H9 (cell line): ENCODE measurements around the gene CFDP1. TPM values are rescaled to one million over a fixed set of nuclear protein-coding genes. Genes with fewer than 3 reads are reported as not detected.

Source experiments
- DNase-seq: peaks from one replicate; pipeline ENCODE4 v3.0.0-alpha.2; 2017
- H2AFZ ChIP-seq: one replicate; pipeline ENCODE4 v1.6.1; 2013; ENCODE audit warnings: mild to moderate bottlenecking, low read length, control low read depth, moderate library complexity
- H2AK5ac ChIP-seq: 2 replicates; pipeline ENCODE4 v1.6.1; 2013; ENCODE audit warnings: low read length, control low read depth, mixed read lengths; ENCODE audit not compliant: insufficient read length
- H2BK120ac ChIP-seq: one replicate; pipeline ENCODE4 v1.6.1; 2013; ENCODE audit warnings: low read depth, mild to moderate bottlenecking, low read length, control low read depth, inconsistent platforms; ENCODE audit not compliant: poor library complexity, severe bottlenecking
- H2BK12ac ChIP-seq: 2 replicates; pipeline ENCODE4 v1.6.1; 2013; ENCODE audit warnings: low read length, control low read depth, mixed read lengths, low read depth; ENCODE audit not compliant: insufficient read length
- H2BK15ac ChIP-seq: 2 replicates; pipeline ENCODE4 v1.6.1; 2013; ENCODE audit warnings: low read depth, low read length, control low read depth
- H2BK20ac ChIP-seq: one replicate; pipeline ENCODE4 v1.6.1; 2013; ENCODE audit warnings: low read depth, mild to moderate bottlenecking, low read length, control low read depth, inconsistent platforms; ENCODE audit not compliant: poor library complexity, severe bottlenecking
- H2BK5ac ChIP-seq: 2 replicates; pipeline ENCODE4 v1.6.1; 2013; ENCODE audit warnings: low read length, control low read depth, mixed read lengths; ENCODE audit not compliant: insufficient read length
- H3K14ac ChIP-seq: 2 replicates; pipeline ENCODE4 v1.6.1; 2013; ENCODE audit warnings: low read length, control low read depth; ENCODE audit not compliant: insufficient read depth
- H3K18ac ChIP-seq: 2 replicates; pipeline ENCODE4 v1.6.1; 2013; ENCODE audit warnings: low read depth, mild to moderate bottlenecking, mixed read lengths, low read length, control low read depth; ENCODE audit not compliant: insufficient read length
- H3K23ac ChIP-seq: 2 replicates; pipeline ENCODE4 v1.6.1; 2013; ENCODE audit warnings: low read length, control low read depth, mixed read lengths, low read depth; ENCODE audit not compliant: insufficient read length
- H3K23me2 ChIP-seq: 2 replicates; pipeline ENCODE4 v1.6.1; 2013; ENCODE audit warnings: low read depth, mild to moderate bottlenecking, mixed read lengths, low read length, control low read depth; ENCODE audit not compliant: insufficient read length, poor library complexity, severe bottlenecking
- H3K27ac ChIP-seq: 2 replicates; pipeline ENCODE4 v1.5.1; 2013; ENCODE audit warnings: low read length, control low read depth, mixed read lengths, low read depth; ENCODE audit not compliant: insufficient read length
- H3K27me3 ChIP-seq: 2 replicates; pipeline ENCODE4 v1.6.1; 2013; ENCODE audit warnings: low read length, control low read depth, inconsistent platforms; ENCODE audit not compliant: insufficient read depth
- H3K4ac ChIP-seq: 2 replicates; pipeline ENCODE4 v1.6.1; 2013; ENCODE audit warnings: low read depth, mild to moderate bottlenecking, control low read depth, inconsistent platforms, low read length, moderate library complexity
- H3K4me1 ChIP-seq: 2 replicates; pipeline ENCODE4 v1.6.1; 2013; ENCODE audit warnings: low read length, control low read depth, inconsistent platforms; ENCODE audit not compliant: insufficient read depth
- H3K4me2 ChIP-seq: 2 replicates; pipeline ENCODE4 v1.6.1; 2013; ENCODE audit warnings: low read length, control low read depth, mixed read lengths; ENCODE audit not compliant: insufficient read length, insufficient read depth
- H3K56ac ChIP-seq: 2 replicates; pipeline ENCODE4 v1.6.1; 2013; ENCODE audit warnings: low read depth, mild to moderate bottlenecking, mixed read lengths, low read length, control low read depth; ENCODE audit not compliant: insufficient read length
- H3K79me1 ChIP-seq: 2 replicates; pipeline ENCODE4 v1.6.1; 2013; ENCODE audit warnings: low read depth, mild to moderate bottlenecking, moderate library complexity, low read length, control low read depth, inconsistent platforms; ENCODE audit not compliant: insufficient read depth, poor library complexity, severe bottlenecking
- H3K79me2 ChIP-seq: 2 replicates; pipeline ENCODE4 v1.6.1; 2013; ENCODE audit warnings: low read length, control low read depth, inconsistent platforms; ENCODE audit not compliant: insufficient read depth
- H3K9ac ChIP-seq: 2 replicates; pipeline ENCODE4 v1.6.1; 2013; ENCODE audit warnings: low read length, control low read depth, mixed read lengths; ENCODE audit not compliant: insufficient read length; ENCODE audit errors: extremely low read depth
- H3K9me3 ChIP-seq: one replicate; pipeline ENCODE4 v1.6.1; 2013; ENCODE audit warnings: low read depth, low read length, inconsistent platforms; ENCODE audit not compliant: control insufficient read depth
- H3T11ph ChIP-seq: one replicate; pipeline ENCODE4 v1.6.1; 2013; ENCODE audit warnings: mild to moderate bottlenecking, low read length, control low read depth, inconsistent platforms
- H4K20me1 ChIP-seq: one replicate; pipeline ENCODE4 v1.6.1; 2013; ENCODE audit not compliant: control insufficient read depth, insufficient read length, insufficient read depth
- H4K5ac ChIP-seq: 2 replicates; pipeline ENCODE4 v1.6.1; 2013; ENCODE audit warnings: low read depth, mild to moderate bottlenecking, mixed read lengths, low read length, control low read depth; ENCODE audit not compliant: insufficient read length
- H4K8ac ChIP-seq: replicated peaks from 2 replicates; pipeline ENCODE4 v1.6.1; 2013; ENCODE audit warnings: low read length, control low read depth, mixed read lengths, low read depth; ENCODE audit not compliant: insufficient read length
- H4K91ac ChIP-seq: 2 replicates; pipeline ENCODE4 v1.6.1; 2013; ENCODE audit warnings: low read depth, mild to moderate bottlenecking, moderate library complexity, mixed read lengths, low read length, control low read depth; ENCODE audit not compliant: insufficient read length
- H3K27ac Mint-ChIP-seq, 3 experiments: 2 replicates in 2 of 3; 3 replicates in 1 of 3; pipeline ENCODE4 v1.8.0; 2020 to 2021; ENCODE audit warnings: mixed read lengths in 3 of 3, mild to moderate bottlenecking in 1 of 3, moderate library complexity in 1 of 3
- H3K27me3 Mint-ChIP-seq: 2 replicates; pipeline ENCODE4 v1.8.0; 2021; ENCODE audit warnings: low read depth, mild to moderate bottlenecking, moderate library complexity, mixed read lengths
- H3K36me3 Mint-ChIP-seq, 3 experiments: 2 replicates in 2 of 3; 3 replicates in 1 of 3; pipeline ENCODE4 v1.8.0; 2020 to 2021; ENCODE audit warnings: low read depth in 3 of 3, mixed read lengths in 3 of 3; ENCODE audit not compliant: insufficient read depth in 1 of 3
- H3K4me1 Mint-ChIP-seq, 2 experiments: 2 replicates each; pipeline ENCODE4 v1.8.0; 2020; ENCODE audit warnings: mixed read lengths in 2 of 2
- H3K4me3 Mint-ChIP-seq, 2 experiments: 2 replicates in 1 of 2; 3 replicates in 1 of 2; pipeline ENCODE4 v1.8.0; 2020 to 2021; ENCODE audit warnings: mild to moderate bottlenecking in 2 of 2, mixed read lengths in 2 of 2, moderate library complexity in 1 of 2
- H3K9me3 Mint-ChIP-seq, 2 experiments: 2 replicates in 1 of 2; 3 replicates in 1 of 2; pipeline ENCODE4 v1.8.0; 2020; ENCODE audit warnings: mild to moderate bottlenecking in 2 of 2, mixed read lengths in 2 of 2, moderate library complexity in 1 of 2
- WGBS: extraction: QIAGEN DNeasy Blood & Tissue Kit; methylation state at CpG from one replicate; pipeline ENCODE4 v1.1.7; 2013; ENCODE audit warnings: missing lambda C conversion rate, low lambda C conversion rate, mixed read lengths; ENCODE audit not compliant: insufficient read length; ENCODE audit errors: extremely low coverage; 5-methylcytosine and 5-hydroxymethylcytosine counted together
- total RNA-seq: library from RNA; stranded (reverse); gene quantifications from 2 replicates; pipeline ENCODE4 v1.2.1, GENCODE V29; 2021
- TF ChIP-seq, protein P1 (sequence below): fragments of 200-600 bp; sonication (generic); conservative IDR thresholded peaks from 3 replicates; pipeline ENCODE4 v1.8.0; 2021; ENCODE audit warnings: antibody characterized with exemption, mild to moderate bottlenecking

CFDP1 gene
- total RNA-seq, 1 experiment from 2014 or later: 89.2 TPM

DNA sequence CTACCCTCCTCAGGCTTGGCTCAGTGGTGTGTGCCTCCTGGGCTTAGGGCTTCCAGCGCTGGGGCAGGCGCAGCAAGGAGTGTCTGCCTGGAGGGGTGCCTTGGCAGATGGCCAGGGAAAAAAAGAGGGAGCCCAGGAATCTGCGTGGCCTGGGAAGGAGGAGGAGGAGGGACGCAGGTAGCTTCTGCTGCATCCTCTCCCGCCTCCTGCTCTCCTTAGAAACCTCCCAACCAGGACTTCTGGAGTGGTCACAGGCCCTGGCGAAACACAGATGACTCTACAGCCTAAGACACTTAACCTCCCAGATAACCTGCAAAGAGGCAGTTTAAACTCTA, 174.5 kb downstream of the CFDP1 start:
- H3K36me3 Mint-ChIP-seq: peaks cover 0 to 6% (median 4%) of the 10 kb centered on the region in 3 experiments; a peak in 4 of 7 replicates
- no peak for DNase-seq
- H3K4me1 ChIP-seq: peaks cover 14% of the 10 kb centered on the region; the same call in 1 of the 2 replicates
- no peak overlapping the region for H3K4me2 ChIP-seq
- no peak overlapping the region for H3K27ac Mint-ChIP-seq
- no peak overlapping the region for H4K91ac ChIP-seq
- H3K79me2 ChIP-seq: peaks cover 29% of the 10 kb centered on the region; the same call in 1 of the 2 replicates
- H2BK5ac ChIP-seq: no peak overlapping the region
- H3K9ac ChIP-seq: no peak overlapping the region
- peaks cover 9% of the 10 kb centered on the region for H3K79me1 ChIP-seq
- H2BK12ac ChIP-seq: no peak overlapping the region
- no peak overlapping the region for H2AK5ac ChIP-seq
- no peaks in the 10 kb centered on the region for H3K9me3 ChIP-seq
- TF ChIP-seq, protein P1, sequence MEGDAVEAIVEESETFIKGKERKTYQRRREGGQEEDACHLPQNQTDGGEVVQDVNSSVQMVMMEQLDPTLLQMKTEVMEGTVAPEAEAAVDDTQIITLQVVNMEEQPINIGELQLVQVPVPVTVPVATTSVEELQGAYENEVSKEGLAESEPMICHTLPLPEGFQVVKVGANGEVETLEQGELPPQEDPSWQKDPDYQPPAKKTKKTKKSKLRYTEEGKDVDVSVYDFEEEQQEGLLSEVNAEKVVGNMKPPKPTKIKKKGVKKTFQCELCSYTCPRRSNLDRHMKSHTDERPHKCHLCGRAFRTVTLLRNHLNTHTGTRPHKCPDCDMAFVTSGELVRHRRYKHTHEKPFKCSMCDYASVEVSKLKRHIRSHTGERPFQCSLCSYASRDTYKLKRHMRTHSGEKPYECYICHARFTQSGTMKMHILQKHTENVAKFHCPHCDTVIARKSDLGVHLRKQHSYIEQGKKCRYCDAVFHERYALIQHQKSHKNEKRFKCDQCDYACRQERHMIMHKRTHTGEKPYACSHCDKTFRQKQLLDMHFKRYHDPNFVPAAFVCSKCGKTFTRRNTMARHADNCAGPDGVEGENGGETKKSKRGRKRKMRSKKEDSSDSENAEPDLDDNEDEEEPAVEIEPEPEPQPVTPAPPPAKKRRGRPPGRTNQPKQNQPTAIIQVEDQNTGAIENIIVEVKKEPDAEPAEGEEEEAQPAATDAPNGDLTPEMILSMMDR: no peak
- H3K27me3 ChIP-seq: no peaks in the 10 kb centered on the region
- H3K18ac ChIP-seq: no peak overlapping the region
- peaks cover 63 to 69% of the 10 kb centered on the region in 2 experiments for H3K4me1 Mint-ChIP-seq
- H2BK120ac ChIP-seq: no peak overlapping the region
- H3K23ac ChIP-seq: no peak overlapping the region
- H3K9me3 Mint-ChIP-seq: no peaks in the 10 kb centered on the region
- H3K56ac ChIP-seq: no peak overlapping the region
- H2BK15ac ChIP-seq: no peak overlapping the region
- no peak overlapping the region for H3K14ac ChIP-seq
- no peak overlapping the region for H3K27ac ChIP-seq
- no peak overlapping the region for H2BK20ac ChIP-seq
- no CpG with 5 or more reads among the region's 6 CpGs for WGBS
- no peak overlapping the region for H4K5ac ChIP-seq
- H3K23me2 ChIP-seq: no peaks in the 10 kb centered on the region
- H3T11ph ChIP-seq: no peak overlapping the region
- no peak overlapping the region for H3K4ac ChIP-seq
- no peak overlapping the region for H2AFZ ChIP-seq
- H4K8ac ChIP-seq: no peak overlapping the region
- no peaks in the 10 kb centered on the region for H3K27me3 Mint-ChIP-seq
- no peak overlapping the region for H3K4me3 Mint-ChIP-seq
- H4K20me1 ChIP-seq: no peaks in the 10 kb centered on the region
